Activated T-cell treated with anti-CD3 and anti-CD28 coated beads for 24 hours (primary cell): ENCODE results near the gene IRGC.

Experiments
- DNase-seq: peaks from one replicate; pipeline ENCODE4 v3.0.0-alpha.2; 2020; ENCODE audit warnings: low read depth

IRGC gene

GRCh38 chr19:43691755-43692154 lies 24.1 kb upstream of the IRGC start:
- no peak for DNase-seq

GRCh38 chr19:43692385-43692784 lies 23.5 kb upstream of the IRGC start:
- no peak for DNase-seq

- DNase-seq, result no peak
Measured at GRCh38 chr19:43692877-43693276, 23.0 kb upstream of the IRGC start.

DNA sequence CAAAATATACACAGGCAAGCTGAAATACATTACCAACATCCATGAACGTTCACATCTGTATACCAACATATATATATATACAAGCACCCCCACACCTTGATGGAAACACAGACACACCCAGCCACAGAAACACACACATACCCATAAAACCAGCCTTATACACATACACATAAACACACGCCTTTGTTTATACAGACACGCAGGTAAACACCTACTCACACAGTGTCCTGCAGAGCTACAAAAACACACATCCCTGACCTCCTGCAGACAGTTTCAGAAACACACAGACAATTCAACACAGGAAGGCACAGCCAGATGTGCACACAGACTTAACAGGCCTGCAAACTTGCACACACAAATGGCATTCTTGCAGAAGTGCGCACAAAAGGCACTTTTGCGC lies 21.3 kb upstream of the IRGC start:
- no peak for DNase-seq

DNA sequence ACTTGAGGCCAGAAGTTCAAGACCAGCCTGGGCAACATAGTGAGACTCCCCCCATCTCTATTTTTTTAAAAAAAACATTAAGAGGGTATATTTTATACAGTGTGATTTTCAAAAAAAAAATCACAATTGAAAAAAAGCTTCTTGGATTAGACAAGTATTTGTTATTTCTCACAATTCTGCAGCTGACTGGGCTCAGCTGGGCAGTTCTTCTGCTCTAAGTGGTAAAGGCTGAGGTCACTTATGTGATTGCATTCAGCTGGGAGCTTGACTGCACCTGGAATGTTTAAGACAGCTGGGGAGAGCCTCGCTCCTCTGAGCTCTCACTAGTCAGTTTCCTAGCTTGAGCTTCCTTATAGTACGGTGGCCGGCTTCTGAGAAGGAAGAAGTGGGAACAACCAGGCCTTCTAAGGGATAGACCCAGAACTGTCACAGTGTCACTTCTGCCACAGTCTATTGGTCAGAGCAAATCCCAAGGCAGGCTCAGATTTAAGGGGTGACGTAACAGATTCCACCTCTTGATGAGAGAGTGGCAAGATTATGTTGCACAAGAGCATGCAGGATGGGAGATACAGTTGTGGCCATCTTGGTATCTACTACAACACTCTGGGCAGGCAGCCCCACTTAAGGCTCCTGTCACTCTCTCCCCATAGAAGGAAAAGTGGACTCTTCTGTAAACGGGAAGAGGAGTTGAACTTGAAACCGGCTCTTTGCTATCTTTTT lies 19.7 kb upstream of the IRGC start:
- no peak for DNase-seq

GRCh38 chr19:43697295-43697694 lies 18.6 kb upstream of the IRGC start:
- no peak for DNase-seq

GRCh38 chr19:43699506-43700394 lies 16.1 kb upstream of the IRGC start:
- no peak for DNase-seq

DNA sequence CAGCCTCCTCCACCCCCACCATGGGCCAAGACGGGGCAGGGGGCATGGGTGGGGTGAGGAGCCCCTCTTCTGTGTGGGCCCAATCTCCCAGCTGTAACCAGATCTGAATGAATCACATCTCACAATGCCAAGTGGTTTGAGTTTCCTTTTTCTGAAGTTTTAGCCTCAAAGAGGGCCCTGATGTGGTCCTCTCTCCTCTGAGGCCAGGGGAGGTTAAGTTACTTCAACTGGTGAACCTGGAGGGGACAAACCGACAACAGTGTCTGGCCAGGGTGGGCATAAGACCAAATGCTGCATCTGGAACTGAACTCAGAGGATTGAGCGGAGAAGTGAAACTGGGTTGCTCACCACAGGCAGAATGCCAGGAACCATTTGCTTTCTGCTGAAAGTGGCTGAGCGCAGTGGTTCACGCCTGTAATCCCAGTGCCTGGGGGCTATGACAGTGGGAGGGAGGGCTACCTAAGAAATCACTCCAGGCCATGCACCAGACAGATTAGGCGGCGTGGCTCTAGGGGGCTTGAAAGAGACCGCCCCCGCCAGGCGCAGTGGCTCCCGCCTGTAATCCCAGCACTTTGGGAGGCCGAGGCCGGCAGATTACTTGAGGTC lies 15.4 kb upstream of the IRGC start:
- no peak for DNase-seq

DNA sequence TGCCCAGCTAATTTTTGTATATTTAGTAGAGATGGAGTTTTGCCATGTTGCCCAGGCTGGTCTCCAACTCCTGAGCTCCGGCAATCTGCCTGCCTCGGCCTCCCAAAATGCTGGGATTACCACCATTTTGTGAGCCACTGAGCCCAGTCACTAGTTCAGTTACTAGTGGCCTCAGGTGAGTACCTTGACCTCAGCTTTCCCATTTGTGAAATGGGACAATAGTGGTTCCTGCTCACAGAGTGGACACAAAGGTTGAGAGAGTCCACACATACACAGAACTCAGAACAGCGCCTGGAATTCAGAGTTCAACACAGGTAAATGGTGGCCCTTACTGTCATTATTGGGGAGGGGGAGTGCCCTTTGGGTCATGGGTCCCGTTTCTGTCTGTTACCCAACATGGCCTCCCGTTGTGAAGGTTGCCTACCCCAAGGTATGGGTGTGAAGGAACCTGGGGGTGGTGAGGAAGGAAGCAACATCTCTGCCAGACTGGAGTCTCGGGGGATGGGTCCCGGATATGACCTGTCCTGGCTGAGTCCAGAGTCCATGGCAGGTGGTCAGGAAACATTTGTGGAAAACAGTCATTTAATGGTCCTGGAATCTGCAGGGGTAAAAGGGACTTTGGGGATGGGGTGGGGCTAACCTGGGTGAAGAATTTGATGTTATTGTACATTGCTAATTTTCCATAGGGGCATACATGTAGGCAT lies 11.7 kb upstream of the IRGC start:
- no peak for DNase-seq

- no peak for DNase-seq
Measured at GRCh38 chr19:43705729-43706128, 10.1 kb upstream of the IRGC start.

- no peak for DNase-seq
Measured at GRCh38 chr19:43707158-43707712, 8.6 kb upstream of the IRGC start.

GRCh38 chr19:43708716-43709115 lies 7.2 kb upstream of the IRGC start:
- no peak for DNase-seq

GRCh38 chr19:43711751-43712355 lies 4.0 kb upstream of the IRGC start:
- no peak for DNase-seq

GRCh38 chr19:43713208-43713607 lies 2.7 kb upstream of the IRGC start:
- no peak for DNase-seq

GRCh38 chr19:43718627-43719377 lies 2.9 kb downstream of the IRGC start:
- DNase-seq, result no peak

GRCh38 chr19:43719378-43719868 lies 3.5 kb downstream of the IRGC start:
- no peak for DNase-seq

DNA sequence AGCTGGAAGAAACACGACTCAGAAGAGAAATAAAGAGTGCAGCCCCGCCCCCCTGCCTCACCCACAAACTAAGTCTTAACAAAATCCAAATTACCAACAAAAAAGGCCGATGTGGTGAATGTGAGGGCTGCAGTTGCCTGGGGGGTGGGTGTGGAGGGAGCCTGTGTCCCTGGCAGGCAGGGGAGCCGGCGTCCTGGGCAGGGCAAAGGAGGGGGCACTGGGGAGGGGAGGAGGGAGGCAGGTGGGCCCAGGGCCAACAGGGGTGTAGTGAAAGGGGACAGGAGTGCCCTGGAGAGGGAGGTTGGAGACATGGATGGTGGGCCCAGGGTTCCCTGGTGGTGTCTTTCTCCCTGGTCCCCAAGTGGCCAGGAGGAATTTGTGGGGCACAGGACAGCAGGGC lies 4.0 kb downstream of the IRGC start:
- no peak for DNase-seq

GRCh38 chr19:43720936-43721335 lies 5.1 kb downstream of the IRGC start:
- no peak for DNase-seq

- no peak for DNase-seq
Measured at GRCh38 chr19:43721469-43722048, 5.7 kb downstream of the IRGC start.

DNA sequence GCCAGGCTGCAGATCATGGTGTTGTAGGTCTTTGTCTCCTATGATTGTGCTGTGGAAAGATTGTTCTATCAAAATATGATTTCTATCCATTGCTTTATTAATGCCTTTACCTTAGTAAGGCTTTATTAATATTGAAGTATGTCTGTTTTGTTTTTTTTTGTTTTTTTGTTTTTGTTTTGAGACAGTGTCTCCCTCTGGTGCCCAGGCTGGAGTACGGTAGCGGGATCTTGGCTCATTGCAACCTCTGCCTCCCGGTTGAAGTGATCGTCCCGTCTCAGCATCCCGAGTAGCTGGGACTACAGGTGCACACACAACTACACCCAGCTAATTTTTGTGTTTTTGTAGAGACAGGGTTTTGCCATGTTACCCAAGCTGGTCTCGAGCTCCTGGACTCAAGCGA lies 7.7 kb downstream of the IRGC start:
- DNase-seq, result no peak
